Fibroblast of skin of left quadriceps (primary cell): ENCODE results near the gene ST7L.
"Not testable (repeated sequence)": the region's sequence is repeated elsewhere in the genome, so short reads cannot be mapped to it uniquely, and the experiment has no call there.

Experiments
- DNase-seq, 2 experiments: peaks; one replicate each; pipeline ENCODE4 v3.0.0-alpha.2; 2013; ENCODE audit warnings: low read depth in 2 of 2

ST7L gene

GRCh38 chr1:112618721-112619517, at the start of gene ST7L:
Gene ST7L, minus strand, starts transcription at chr1:112619141. Its CDS starts 28 bp downstream, at chr1:112619113.
- peak; percentile 48 to 51 for DNase-seq

GRCh38 chr1:112666946-112667345, 48.0 kb upstream of the ST7L start:
- no peak for DNase-seq

- no peak for DNase-seq
Measured at GRCh38 chr1:112665857-112666256, 46.9 kb upstream of the ST7L start.

- DNase-seq: no peak
Measured at GRCh38 chr1:112651205-112651604, 32.3 kb upstream of the ST7L start.

- DNase-seq: no peak
Measured at GRCh38 chr1:112646225-112646624, 27.3 kb upstream of the ST7L start.

GRCh38 chr1:112643080-112643479, 24.1 kb upstream of the ST7L start:
- DNase-seq: no peak

GRCh38 chr1:112640437-112640836, 21.5 kb upstream of the ST7L start:
- DNase-seq: not testable (repeated sequence)

- DNase-seq: no peak
Measured at GRCh38 chr1:112638110-112638428, 19.1 kb upstream of the ST7L start.

GRCh38 chr1:112637254-112638109, 18.5 kb upstream of the ST7L start:
- DNase-seq: no peak

- no peak for DNase-seq
Measured at GRCh38 chr1:112636597-112637253, 17.8 kb upstream of the ST7L start.

- no peak for DNase-seq
Measured at GRCh38 chr1:112636056-112636455, 17.1 kb upstream of the ST7L start.

- no peak for DNase-seq
Measured at GRCh38 chr1:112634367-112634766, 15.4 kb upstream of the ST7L start.

- DNase-seq: no peak
Measured at GRCh38 chr1:112633628-112634027, 14.7 kb upstream of the ST7L start.

GRCh38 chr1:112629256-112629655, 10.3 kb upstream of the ST7L start:
- no peak for DNase-seq

- DNase-seq: no peak
Measured at GRCh38 chr1:112628516-112628915, 9.6 kb upstream of the ST7L start.

GRCh38 chr1:112626887-112627286, 7.9 kb upstream of the ST7L start:
- no peak for DNase-seq

- DNase-seq: no peak
Measured at GRCh38 chr1:112626193-112626592, 7.3 kb upstream of the ST7L start.

- no peak for DNase-seq
Measured at GRCh38 chr1:112625696-112626095, 6.8 kb upstream of the ST7L start.

- not testable (repeated sequence) for DNase-seq
Measured at GRCh38 chr1:112624493-112624892, 5.6 kb upstream of the ST7L start.

GRCh38 chr1:112620377-112620695, 1.4 kb upstream of the ST7L start:
- no peak for DNase-seq

- DNase-seq: peak; percentile 77 to 78
Measured at GRCh38 chr1:112619518-112620376, 806 bp upstream of the ST7L start, which contains the start of gene CAPZA1. Gene CAPZA1, plus strand, starts transcription at chr1:112619832. Its CDS starts 13 bp downstream, at chr1:112619845.
